Measurements from ENCODE around the gene PLCL2. TPM values are rescaled to one million over a fixed set of nuclear protein-coding genes. Genes with fewer than 3 reads are reported as not detected.

PLCL2 gene
- total RNA-seq, 1 donor = 21.5 TPM

DNA sequence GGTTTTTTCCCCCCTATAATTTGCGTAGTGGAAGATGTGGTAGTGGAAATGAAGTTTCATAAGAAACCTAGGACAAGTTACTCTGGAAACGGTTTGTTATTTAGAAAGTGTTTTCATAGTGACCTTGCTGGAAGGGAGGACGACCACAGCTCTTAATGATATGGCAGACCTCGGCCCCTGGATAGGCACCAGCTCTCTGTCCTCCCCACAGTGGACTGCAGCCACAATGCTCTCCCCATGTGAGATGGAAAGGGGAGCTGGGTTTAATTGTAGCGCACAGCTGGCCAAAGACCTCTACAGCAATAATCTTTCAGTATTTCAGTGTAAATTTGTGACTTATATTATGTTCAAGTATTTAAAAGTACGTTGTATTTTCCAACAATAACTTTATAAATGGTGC, 151.2 kb downstream of the PLCL2 start:
- no peak for DNase-seq (ENCODE audit: low read depth in 2 of 3, low spot score in 2 of 3)

DNA sequence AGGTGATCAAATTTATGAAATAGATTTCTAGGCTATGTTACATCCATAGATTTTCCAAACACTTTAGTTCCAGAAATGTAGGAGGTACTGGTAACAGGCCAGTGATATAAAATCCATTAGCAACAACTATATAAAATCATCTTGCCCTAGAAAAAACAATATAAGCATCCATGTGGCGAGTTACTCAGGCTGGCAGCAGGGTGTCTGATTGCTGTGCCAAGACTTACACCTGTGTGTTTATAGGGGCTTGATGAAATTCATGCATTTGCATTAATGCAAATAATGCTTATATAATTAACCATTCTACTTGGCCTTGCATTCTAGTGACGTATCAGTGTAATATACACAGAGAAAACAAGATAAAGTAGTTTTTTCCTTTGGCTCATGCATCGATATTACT, 153.4 kb downstream of the PLCL2 start:
- no peak for DNase-seq (ENCODE audit: low read depth in 2 of 3, low spot score in 2 of 3)

GRCh38 chr3:17038900-17039553, 154.3 kb downstream of the PLCL2 start:
- DNase-seq (ENCODE audit: low read depth in 2 of 3, low spot score in 2 of 3) = no peak

DNA sequence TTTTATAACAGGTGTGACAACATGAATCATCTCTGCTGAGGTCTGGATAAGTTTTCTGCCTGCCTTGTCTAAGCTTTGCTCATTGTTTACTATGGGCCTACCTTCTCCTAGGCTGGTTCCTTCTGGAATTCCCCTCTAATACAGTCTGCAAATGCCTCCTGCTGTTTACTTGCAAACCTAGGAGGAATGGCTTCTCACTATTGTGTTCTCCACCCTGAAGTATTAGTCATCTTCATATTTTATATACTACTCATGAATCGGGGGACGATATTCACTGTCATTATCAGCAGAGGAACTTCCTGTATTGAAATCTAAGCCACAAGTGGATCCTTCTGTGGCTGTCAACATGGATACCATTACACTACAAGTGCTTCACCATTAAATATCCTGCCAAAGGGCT, 154.8 kb downstream of the PLCL2 start:
- DNase-seq (ENCODE audit: low read depth in 2 of 3, low spot score in 2 of 3) = no peak

DNA sequence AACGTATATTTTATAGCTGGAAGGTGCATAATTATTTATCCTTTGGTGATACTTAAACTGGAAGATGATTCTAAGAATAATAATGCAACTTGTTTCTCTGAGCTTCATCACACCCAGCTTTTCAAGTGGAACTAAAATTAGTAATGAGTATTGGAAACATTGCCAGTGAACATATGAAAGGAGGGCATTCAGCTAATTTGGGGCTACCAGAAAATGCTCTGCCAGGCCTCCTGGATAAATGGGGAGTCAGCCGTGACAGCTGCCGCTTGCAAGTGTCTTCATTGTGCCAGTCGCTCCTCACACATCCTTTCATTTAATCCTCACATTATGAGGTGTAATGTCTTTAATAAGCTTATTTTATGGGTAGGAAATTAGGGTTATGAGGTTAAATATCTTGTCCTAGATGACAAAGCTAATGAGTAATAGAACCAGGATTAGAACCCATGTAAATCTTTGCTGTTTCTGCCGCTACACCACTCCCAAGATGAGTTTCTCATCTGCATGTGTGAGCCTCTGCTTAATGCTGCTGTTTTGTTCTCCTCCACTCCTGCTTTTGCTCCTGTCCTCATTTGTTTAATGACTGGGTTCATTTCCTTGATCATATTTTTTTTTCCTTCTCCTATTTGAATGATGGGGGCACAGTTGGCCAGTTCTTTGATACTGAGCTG, 155.7 kb downstream of the PLCL2 start:
- no peak for DNase-seq (ENCODE audit: low read depth in 2 of 3, low spot score in 2 of 3)

GRCh38 chr3:17040990-17041377, 156.2 kb downstream of the PLCL2 start:
- DNase-seq (ENCODE audit: low read depth in 2 of 3, low spot score in 2 of 3) = no peak

- no peak for DNase-seq (ENCODE audit: low read depth in 2 of 3, low spot score in 2 of 3)
Observed at GRCh38 chr3:17044855-17045254, 160.1 kb downstream of the PLCL2 start.

- no peak for DNase-seq (ENCODE audit: low read depth in 2 of 3, low spot score in 2 of 3)
Observed at GRCh38 chr3:17045705-17046104, 160.9 kb downstream of the PLCL2 start.

GRCh38 chr3:17046623-17047022, 161.9 kb downstream of the PLCL2 start:
- DNase-seq (ENCODE audit: low read depth in 2 of 3, low spot score in 2 of 3) = no peak

- no peak for DNase-seq (ENCODE audit: low read depth in 2 of 3, low spot score in 2 of 3)
Observed at GRCh38 chr3:17047162-17047561, 162.4 kb downstream of the PLCL2 start.

DNA sequence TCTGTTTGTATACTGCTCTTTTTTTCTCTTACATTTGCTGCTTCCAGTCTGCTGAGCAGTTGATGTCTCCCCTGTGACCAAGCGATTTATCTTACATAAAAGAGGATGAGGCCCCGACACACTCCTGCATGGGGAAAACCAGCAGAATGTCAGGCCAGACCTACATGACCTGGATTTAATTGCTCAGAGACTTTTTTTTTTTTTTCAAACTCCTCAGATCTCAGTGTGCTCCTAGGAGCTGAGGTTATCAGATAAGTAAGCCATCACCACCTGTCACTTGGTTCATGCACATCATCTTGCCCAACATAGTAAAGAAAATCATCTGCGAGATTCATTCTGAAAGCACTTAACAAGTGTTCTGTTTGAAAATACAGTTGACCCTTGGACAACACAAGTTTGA, 163.1 kb downstream of the PLCL2 start:
- no peak for DNase-seq (ENCODE audit: low read depth in 2 of 3, low spot score in 2 of 3)

DNA sequence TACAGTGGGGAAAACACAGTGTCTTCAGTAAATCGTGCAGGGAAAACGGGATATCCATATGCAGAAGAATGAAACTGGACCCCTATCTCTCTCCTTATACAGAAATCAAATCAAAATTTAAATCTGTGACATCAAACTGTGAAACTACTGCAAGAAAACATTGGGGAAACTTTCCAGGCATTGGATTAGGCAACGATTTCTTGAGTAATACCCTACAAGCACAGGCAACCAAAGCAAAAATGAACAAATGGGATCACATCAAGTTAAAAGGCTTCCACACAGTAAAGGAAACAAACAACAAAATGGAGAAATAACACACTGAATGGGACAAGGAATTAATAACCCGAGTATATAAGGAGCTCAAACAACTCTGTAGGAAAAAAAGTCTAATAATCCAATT, 165.3 kb downstream of the PLCL2 start:
- DNase-seq (ENCODE audit: low read depth in 2 of 3, low spot score in 2 of 3) = no peak

DNA sequence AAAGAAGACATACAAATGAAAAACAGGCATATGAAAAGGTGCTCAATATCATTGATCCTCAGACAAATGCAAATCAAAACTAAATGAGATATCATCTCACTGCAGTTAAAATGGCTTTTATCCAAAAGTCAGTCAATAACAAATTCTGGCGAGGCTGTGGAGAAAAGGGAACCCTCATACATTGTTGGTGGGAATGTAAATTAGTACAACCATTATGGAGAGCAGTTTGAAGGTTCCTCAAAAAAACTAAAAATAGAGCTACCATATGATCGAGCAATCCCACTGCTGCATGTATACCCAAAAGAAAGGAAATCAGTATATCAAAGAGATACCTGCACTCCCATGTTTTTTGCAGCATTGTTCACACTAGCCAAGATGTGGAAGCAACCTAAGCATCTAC, 165.8 kb downstream of the PLCL2 start:
- DNase-seq (ENCODE audit: low read depth in 2 of 3, low spot score in 2 of 3) = no peak

- DNase-seq (ENCODE audit: low read depth in 2 of 3, low spot score in 2 of 3) = no peak
Observed at GRCh38 chr3:17052363-17052762, 167.6 kb downstream of the PLCL2 start.

DNA sequence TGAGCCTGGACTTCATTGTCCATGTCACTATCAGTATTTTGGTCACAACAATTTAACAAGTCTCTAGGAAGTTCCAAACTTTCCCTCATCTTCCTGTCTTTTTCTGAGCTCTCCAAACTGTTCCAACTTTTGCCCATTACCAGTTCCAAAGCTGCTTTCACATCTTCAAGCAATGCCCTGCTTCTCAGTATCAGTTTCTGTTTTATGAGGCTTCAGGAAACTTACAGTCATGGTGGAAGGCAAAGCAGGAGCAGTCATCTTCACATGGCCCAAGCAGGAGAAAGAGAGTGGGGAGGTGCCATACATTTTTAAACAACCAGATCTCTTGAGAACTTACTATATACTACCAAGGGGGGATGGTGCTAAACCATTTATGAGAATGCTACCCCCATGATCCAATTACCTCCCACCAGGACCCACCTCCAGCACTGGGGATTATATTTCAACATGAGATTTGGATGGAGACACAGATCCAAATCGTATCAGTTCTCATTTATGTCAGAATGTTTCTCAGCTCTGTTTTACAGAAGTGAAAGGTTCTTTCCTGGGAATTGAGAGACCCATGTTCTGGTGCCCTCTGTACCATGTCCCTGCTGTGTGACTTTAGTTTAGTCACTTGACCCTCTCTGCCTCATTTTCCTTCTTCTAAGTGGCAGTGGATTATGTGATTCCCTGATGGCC, 169.7 kb downstream of the PLCL2 start:
- DNase-seq (ENCODE audit: low read depth in 2 of 3, low spot score in 2 of 3) = no peak

GRCh38 chr3:17054982-17055343, 170.2 kb downstream of the PLCL2 start:
- no peak for DNase-seq (ENCODE audit: low read depth in 2 of 3, low spot score in 2 of 3)

DNA sequence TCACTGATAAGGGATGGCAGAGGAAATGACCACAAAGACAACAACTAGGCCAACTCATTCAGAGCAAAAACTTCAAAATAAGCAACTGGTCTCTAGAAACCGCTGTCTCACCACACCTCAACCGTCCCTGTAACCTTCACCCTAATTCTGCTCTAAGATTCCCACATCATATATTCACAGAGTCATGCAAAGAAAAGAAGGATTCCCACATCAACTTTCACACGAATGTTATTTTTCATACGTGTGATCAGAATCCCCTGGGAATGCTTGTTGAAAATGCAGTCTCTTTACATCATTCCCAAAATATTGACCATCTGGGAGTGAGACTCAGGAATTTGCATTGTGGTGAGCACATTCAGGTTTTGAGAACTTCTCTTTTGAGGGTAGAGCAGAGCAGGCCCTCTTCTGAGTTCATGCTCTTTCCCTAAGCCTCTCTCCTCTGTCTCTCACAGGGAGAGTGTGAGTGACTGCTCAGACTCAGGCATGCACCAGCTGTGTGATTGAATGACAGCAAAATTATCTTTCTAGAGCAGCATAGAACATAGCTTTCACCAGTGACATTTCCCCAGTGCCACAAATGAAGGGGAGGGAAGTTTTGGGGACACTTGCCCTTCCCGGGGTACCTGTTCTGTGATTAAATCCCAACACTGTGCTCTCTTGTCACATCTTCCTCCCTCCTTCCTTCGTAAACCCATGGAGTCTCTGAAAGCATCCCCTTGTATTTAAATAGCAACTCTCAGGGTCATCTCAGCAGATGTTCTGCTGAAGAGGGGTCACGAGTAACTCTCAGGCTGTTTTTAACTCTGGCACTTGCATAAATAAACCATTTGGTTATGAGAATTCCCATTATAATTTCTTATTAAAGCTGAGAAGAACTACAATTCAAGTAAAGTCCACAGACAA, 170.9 kb downstream of the PLCL2 start:
- no peak for DNase-seq (ENCODE audit: low read depth in 2 of 3, low spot score in 2 of 3)

DNA sequence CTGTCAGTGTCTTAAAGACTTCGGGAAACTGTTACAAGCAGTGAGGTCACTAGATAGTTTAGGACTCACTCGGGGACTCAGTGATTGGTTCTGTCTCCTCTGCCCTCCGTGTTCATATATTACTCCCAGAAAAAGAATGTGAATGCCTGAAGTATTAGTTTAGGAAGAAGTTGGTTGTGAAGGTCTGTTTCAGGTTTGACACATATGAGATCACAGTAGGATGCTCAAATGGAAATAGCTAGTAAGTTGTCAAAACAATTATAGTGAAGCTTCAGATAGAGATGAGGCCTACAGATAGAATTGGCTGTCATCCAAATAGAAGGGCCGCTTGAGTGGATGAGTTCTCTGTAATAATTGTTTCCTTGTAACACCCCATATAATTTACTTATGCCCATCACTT, 172.6 kb downstream of the PLCL2 start:
- no peak for DNase-seq (ENCODE audit: low read depth in 2 of 3, low spot score in 2 of 3)

GRCh38 chr3:17059989-17060550, 175.3 kb downstream of the PLCL2 start:
- no peak for DNase-seq (ENCODE audit: low read depth in 2 of 3, low spot score in 2 of 3)

GRCh38 chr3:17061005-17061404, 176.2 kb downstream of the PLCL2 start:
- no peak for DNase-seq (ENCODE audit: low read depth in 2 of 3, low spot score in 2 of 3)

DNA sequence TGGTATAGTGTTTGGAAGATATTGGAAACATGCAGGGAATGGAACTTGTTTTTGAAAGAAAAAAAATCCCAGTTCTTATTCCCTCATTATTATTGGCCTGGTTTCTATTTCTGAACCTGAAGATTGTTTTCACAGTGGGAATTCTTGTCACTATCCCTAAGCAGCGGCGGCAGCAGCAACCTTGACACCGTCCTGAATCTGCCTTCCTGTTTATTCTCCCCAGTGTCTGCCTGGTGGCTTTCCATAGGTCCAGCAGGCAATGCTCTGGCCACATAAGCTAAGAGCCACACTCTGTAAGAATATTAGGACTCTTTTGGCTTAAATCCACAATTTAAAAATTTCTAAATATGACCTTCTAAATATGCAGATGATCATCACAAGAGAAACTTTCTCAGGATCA, 178.0 kb downstream of the PLCL2 start:
- DNase-seq (ENCODE audit: low read depth in 2 of 3, low spot score in 2 of 3) = no peak

All from hematopoietic multipotent progenitor cell (in vitro differentiated cells).